Measurements from ENCODE around the gene GPR143.

- TF ChIP-seq EP300 (IDR thresholded peaks at IDR 0.05; ENCODE audit: borderline replicate concordance in 1 of 2, control insufficient read depth in 1 of 2, low read depth in 2 of 2, low read length in 2 of 2) (no peak), BMI1 (IDR thresholded peaks at IDR 0.05; ENCODE audit: borderline replicate concordance) (no peak), FOS (IDR thresholded peaks at IDR 0.05; ENCODE audit: borderline replicate concordance, extremely low read depth, insufficient read length) (no peak), POLR2A (IDR thresholded peaks at IDR 0.05; ENCODE audit: low read depth, low read length) (no peak), CTCF (IDR thresholded peaks at IDR 0.05 in 2 of 3, conservative IDR thresholded peaks at IDR 0.05 in 1 of 3; ENCODE audit: control insufficient read depth in 2 of 3, extremely low read depth in 1 of 3, insufficient read depth in 1 of 3, low read depth in 3 of 3, low read length in 3 of 3) (no peak), MXI1 (IDR thresholded peaks at IDR 0.05; ENCODE audit: low read depth, low read length) (no peak), SRF (IDR thresholded peaks at IDR 0.05; ENCODE audit: low read depth in 2 of 2, low read length in 2 of 2) (no peak), ZNF384 (IDR thresholded peaks at IDR 0.05; ENCODE audit: borderline replicate concordance, low read depth, low read length) (no peak), NR2C2 (IDR thresholded peaks at IDR 0.05; ENCODE audit: borderline replicate concordance, control insufficient read depth, insufficient read length, low read depth) (no peak), EZH2 (IDR thresholded peaks at IDR 0.05; ENCODE audit: borderline replicate concordance, control insufficient read depth, low read depth, low read length) (no peak), TAF1 (IDR thresholded peaks at IDR 0.05; ENCODE audit: borderline replicate concordance, low read depth, low read length) (no peak)
These were observed 27.5 kb downstream of the GPR143 start for GRCh38 chrX:9738151-9738550.

Measured in GM12878 (cell line).